GM10266 (cell line): ENCODE results near the gene ICE1.

Experiments used
- DNase-seq: peaks from one replicate; pipeline ENCODE4 v3.0.0; 2012; ENCODE audit errors: extremely low spot score
- CTCF ChIP-seq: IDR thresholded peaks from 2 replicates; pipeline ENCODE4 v1.5.1; 2012; ENCODE audit warnings: mild to moderate bottlenecking, low read depth; ENCODE audit not compliant: control insufficient read depth, insufficient read depth; ENCODE audit errors: missing control alignments

Gene ICE1

GRCh38 chr5:5453131-5453530 lies 30.7 kb downstream of the ICE1 start:
- TF ChIP-seq CTCF = no peak
- DNase-seq = no peak

GRCh38 chr5:5454391-5454790 lies 31.9 kb downstream of the ICE1 start:
- TF ChIP-seq CTCF = no peak

GRCh38 chr5:5456858-5457257 lies 34.4 kb downstream of the ICE1 start:
- no peak for DNase-seq
- TF ChIP-seq CTCF = no peak

More at GRCh38 chr5:5454391-5454790, 31.9 kb downstream of the ICE1 start:
- no peak for DNase-seq

GRCh38 chr5:5460311-5460710 lies 37.8 kb downstream of the ICE1 start:
- DNase-seq = no peak
- TF ChIP-seq CTCF = no peak

- no peak for TF ChIP-seq CTCF
Measured at GRCh38 chr5:5461012-5461411, 38.5 kb downstream of the ICE1 start.

GRCh38 chr5:5464036-5464715 lies 41.7 kb downstream of the ICE1 start:
- no peak for TF ChIP-seq CTCF

More at GRCh38 chr5:5461012-5461411, 38.5 kb downstream of the ICE1 start:
- DNase-seq = no peak

GRCh38 chr5:5466227-5466626 lies 43.8 kb downstream of the ICE1 start:
- no peak for TF ChIP-seq CTCF
- no peak for DNase-seq

More at GRCh38 chr5:5464036-5464715, 41.7 kb downstream of the ICE1 start:
- no peak for DNase-seq
